ENCODE data around the gene RGS17.

RGS17 gene

GRCh38 chr6:153081914-153082313 is 49.2 kb downstream of the RGS17 start:
- no peak for DNase-seq

- DNase-seq = no peak
Measured at GRCh38 chr6:153076431-153076830, 54.7 kb downstream of the RGS17 start.

- no peak for DNase-seq
Measured at GRCh38 chr6:153074761-153075160, 56.3 kb downstream of the RGS17 start.

- no peak for DNase-seq
Measured at GRCh38 chr6:153073841-153074240, 57.2 kb downstream of the RGS17 start.

GRCh38 chr6:153070756-153071155 is 60.3 kb downstream of the RGS17 start:
- no peak for DNase-seq

DNA sequence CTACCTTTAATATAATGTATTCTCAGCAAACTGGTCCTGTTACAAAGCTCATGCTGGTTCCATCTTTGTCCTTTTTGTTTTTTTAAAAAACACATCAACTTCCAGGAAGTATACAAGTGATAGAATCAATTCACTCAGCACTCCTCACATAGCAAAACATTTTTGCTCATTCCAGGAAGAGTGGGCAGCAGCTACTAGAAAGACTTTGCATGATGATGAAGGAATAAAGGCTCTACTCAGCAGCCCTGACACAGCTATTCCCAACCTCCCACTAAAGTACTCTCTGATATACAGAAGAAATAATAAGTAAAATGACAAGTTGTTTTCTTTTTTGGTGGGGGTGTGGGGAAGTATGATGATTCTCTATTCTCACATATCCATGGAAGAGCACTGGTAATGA is 61.2 kb downstream of the RGS17 start:
- DNase-seq = no peak

DNA sequence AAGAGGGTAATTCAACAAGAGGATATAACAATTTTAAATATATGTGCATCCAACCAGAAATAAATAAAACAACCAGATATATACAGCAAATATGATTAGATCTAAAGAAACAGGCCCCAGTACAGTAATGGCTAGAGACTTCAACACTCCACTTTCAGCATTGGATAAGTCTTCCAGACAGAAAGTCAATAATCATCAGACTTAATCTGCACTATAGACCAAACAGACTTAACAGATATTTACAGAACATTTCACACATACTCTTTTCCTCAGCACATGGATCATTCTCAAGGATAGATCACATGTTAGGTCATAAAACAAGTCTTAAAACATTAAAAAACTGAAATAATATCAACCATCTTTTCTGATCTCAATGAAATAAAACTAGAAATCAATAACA is 65.9 kb downstream of the RGS17 start:
- no peak for DNase-seq

DNA sequence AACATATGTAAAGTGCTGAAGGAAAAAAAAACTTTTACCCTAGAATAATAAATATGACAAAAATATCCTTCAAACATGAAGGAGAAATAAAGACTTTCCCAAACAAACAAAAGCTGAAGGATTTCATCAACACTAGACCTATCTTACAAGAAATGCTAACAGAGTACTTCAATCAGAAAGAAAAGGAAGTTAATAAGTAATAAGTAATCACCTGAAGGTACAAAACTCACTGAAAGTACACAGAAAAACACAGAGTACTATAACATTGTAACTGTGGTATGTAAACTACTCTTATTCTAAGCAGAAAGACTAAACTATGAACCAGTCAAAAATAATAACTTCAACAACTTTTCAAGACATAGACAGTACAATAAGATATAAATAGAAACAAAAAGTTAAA is 67.1 kb downstream of the RGS17 start:
- DNase-seq = no peak

GRCh38 chr6:153062516-153062915 is 68.6 kb downstream of the RGS17 start:
- DNase-seq = no peak

GRCh38 chr6:153059757-153060156 is 71.3 kb downstream of the RGS17 start:
- DNase-seq = no peak

- DNase-seq = no peak
Measured at GRCh38 chr6:153059311-153059710, 71.8 kb downstream of the RGS17 start.

GRCh38 chr6:153058909-153059308 is 72.2 kb downstream of the RGS17 start:
- DNase-seq = no peak

- no peak for DNase-seq
Measured at GRCh38 chr6:153058291-153058690, 72.8 kb downstream of the RGS17 start.

GRCh38 chr6:153056308-153056707 is 74.8 kb downstream of the RGS17 start:
- DNase-seq = no peak

- DNase-seq = no peak
Measured at GRCh38 chr6:153051801-153052200, 79.3 kb downstream of the RGS17 start.

DNA sequence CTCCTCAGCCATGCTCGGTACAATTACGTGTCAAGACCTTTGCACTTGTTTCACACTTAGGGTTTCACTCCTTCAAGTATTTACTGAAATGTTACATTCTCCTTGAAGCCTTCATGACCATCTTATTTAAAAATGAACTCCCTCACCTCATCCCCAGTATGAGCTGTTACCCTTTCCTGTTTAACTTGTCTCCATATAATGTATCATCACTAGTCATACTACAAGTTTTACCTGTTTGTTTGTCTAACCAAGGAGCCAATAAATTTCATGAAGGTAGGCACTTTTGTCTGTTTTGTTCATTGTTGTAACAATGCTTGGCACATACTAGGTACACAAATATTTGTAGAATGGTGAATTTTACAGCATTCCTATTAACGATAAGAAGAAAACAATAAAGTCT is 82.5 kb downstream of the RGS17 start:
- no peak for DNase-seq

DNA sequence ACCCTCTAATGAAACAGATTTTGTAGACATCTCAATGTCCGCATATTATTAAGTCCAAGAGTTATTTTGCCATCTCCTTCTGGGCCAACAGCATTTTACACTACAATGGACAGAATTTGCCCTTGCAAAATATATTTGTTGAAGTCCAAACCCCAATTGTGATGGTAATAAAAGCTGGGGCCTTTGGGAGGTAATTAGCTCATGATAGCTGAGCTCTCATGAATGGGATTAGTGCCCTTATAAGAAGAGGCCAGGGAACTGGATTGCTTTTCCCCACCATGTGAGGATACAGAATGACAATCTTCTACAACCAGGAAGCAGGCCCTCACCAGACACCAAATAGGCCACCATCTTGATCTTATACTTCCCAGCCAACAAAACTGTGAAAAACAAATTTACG is 83.7 kb downstream of the RGS17 start:
- no peak for DNase-seq

- no peak for DNase-seq
Measured at GRCh38 chr6:153045271-153045670, 85.8 kb downstream of the RGS17 start.

DNA sequence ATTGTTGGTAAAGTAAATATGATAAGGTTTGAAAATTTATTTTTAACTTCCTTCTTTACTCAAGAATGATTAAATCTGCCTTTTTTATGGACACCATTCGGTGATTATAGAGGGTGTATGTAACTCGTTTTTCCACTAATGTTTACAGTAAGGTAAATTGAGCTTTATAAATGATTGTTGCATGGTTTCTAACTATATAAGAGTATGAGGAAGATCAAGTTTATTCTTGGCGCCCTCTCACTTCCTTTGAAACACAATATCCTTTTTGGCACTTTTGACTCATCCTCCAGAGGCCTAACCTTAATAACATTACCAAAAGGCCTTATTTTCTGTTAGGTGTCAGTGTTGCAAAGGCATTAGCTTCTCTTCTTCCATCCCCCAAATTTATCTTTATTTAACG is 86.8 kb downstream of the RGS17 start:
- DNase-seq = no peak

DNA sequence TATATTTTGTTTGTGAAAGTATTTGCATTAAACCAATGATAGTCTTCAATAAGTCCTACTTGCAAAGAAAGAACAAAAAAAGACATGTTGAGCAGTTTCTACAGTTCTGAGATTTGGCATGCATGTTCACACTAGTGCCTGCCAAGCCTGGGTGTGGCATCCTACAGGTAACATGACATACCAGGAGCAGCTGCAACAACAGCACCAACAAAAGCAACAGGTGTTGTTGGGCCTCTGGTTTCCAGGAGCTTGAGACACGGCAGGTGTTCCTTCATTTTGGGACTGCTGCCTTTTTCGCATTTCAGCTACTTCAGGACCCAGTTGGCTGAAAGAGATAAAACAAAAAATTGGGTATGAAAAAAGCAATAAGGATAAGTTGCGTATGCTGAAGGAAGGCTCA is 87.4 kb downstream of the RGS17 start:
- DNase-seq = no peak

DNA sequence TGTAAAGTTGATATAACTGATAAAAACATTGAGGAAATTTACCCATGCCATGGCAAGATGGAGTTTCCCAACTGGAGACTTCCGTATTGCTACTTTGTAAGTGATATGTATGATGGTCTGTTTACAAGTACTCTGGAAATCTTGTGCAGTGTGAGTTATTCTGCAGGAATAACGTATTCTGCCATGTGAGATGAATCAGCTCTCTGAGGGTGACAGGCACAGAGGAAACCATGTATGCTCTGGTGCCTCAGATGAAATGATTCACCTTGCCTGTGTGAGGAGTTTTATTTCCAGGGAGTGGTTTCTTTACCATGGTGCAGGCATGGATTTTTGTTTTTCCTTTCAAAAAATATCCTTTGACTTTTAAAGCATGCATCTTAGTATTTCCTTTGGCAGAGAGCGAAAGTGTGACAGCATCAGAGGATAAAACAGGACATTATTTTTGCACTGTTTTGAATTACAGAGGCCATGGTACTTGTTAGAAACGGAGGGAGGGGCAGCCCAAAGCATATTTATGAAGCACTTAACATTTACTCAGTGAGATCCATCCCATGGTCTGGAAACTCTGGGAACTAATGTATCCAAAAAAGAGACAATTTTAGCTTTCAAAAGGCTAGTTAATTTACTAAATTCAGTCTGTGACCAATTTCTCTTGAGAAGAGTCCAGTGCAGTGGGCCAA is 92.6 kb downstream of the RGS17 start:
- DNase-seq = no peak

- no peak for DNase-seq
Measured at GRCh38 chr6:153034139-153034538, 96.9 kb downstream of the RGS17 start.

DNA sequence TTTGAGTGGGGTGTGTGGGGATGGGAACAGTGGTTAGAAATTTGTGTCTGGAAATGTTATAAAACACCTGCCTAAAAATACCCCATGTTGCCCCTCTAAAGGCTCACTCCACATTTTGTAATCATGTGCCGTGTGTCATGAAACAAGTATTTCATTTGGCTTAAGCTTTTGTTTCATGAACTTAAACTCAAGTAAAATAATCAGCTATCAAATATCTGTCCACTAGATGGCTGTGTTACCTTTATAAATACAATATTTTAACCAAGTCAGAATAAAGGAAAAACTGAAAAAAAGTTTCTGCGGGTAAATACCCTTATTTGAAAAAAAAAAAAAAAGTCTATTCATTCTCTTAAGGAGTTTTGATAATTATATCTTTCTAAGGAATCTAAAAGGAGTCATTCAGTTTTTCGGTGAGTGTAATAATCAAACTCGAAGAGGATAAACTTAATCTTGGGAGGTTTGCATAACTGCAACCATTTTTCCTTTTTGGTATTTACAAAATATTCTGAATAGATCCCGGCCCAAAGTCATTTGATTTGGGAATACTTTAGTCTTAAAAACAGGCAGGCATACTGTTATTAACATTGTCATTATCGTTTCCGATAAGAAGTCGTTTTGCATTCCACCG is 98.7 kb downstream of the RGS17 start:
- DNase-seq = no peak

DNA sequence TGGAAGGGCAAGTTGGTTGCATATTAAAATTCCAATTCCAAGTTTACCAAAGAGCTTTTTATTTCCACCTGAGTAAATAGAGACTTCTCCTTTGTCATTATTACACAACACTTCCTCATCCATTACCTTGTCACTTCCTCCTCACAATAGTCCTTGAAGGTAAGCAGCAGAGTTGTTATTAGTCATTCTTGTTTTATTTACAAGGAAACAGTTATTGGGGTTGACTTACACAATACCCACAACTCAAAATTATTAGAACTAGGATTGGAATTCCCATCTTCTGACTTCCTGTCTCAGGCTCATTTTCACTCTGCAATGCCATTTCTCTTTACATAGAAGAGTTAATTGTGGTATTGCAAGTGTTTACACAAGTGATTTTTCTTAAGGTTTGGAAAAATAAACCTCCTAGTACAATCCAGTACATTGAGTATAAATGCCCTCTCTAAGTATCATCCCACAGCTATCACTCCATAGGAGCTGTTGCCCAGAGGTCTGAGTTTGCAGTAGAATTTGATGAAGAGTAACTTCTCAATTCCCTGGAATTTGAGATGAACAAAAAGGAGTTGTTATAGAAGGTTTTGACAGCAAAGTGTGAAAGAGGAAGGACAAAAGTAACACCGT is 99.6 kb downstream of the RGS17 start:
- no peak for DNase-seq

- DNase-seq = no peak
Measured at GRCh38 chr6:153028963-153029362, 102.1 kb downstream of the RGS17 start.
